ENCODE results near the gene CCDC87.
"Not testable (repeated sequence)": the region's sequence is repeated elsewhere in the genome, so short reads cannot be mapped to it uniquely, and the experiment has no call there.

Gene CCDC87, protein sequence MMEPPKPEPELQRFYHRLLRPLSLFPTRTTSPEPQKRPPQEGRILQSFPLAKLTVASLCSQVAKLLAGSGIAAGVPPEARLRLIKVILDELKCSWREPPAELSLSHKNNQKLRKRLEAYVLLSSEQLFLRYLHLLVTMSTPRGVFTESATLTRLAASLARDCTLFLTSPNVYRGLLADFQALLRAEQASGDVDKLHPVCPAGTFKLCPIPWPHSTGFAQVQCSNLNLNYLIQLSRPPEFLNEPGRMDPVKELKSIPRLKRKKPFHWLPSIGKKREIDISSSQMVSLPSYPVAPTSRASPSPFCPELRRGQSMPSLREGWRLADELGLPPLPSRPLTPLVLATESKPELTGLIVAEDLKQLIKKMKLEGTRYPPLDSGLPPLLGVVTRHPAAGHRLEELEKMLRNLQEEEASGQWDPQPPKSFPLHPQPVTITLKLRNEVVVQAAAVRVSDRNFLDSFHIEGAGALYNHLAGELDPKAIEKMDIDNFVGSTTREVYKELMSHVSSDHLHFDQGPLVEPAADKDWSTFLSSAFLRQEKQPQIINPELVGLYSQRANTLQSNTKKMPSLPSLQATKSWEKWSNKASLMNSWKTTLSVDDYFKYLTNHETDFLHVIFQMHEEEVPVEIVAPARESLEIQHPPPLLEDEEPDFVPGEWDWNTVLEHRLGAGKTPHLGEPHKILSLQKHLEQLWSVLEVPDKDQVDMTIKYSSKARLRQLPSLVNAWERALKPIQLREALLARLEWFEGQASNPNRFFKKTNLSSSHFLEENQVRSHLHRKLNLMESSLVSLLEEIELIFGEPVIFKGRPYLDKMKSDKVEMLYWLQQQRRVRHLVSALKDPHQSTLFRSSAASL

GRCh38 chr11:66592457-66593302 is at the start of gene CCDC87, which contains the start of gene CCS:
CCDC87 (minus strand) TSS chr11:66593063; CDS start chr11:66593015, 48 bp downstream.
CCS (plus strand) TSS chr11:66593185; CDS start chr11:66593262, 77 bp downstream.
- peak within 1 kb of the TSS; percentile 58 for H3K9ac ChIP-seq (ENCODE audit: low read length)
- no peaks in the 10 kb centered on the region for H3K36me3 ChIP-seq (ENCODE audit: control insufficient read depth, insufficient read depth, low read length)
- H3K27me3 ChIP-seq (ENCODE audit: control insufficient read depth, insufficient read depth, low read length) = no peaks in the 10 kb centered on the region
- H3K4me3 ChIP-seq (ENCODE audit: low read length) = peak within 1 kb of the TSS; percentile 82
- peaks cover 14% of the 10 kb centered on the region for H3K4me1 ChIP-seq (ENCODE audit: control insufficient read depth, insufficient read depth, low read length)
- H3K27ac ChIP-seq (ENCODE audit: low read depth, low read length) = peak within 1 kb of the TSS; percentile 84

DNA sequence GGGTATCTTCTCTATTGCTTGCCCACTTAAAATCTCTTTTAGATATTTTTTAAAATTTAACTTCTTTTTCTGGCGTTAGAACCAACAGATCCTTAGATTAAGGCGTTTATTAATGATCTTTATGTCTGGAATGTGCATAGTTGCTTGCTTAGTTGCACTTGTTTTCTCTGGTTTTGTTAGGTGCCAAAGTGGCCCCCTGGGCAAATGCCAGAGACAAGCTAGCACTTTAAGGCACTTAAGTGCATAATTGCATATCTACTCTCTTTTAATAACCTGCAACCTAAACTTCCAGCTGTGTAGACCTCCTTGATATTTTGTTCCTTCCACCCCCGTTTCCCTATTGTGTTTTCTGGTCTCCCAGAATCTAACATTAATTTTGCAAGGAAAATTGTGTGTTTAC is 49.0 kb upstream of the CCDC87 start:
- Histone ChIP-seq H3K4me1 (ENCODE audit: control insufficient read depth, insufficient read depth, low read length) (peaks cover 55% of the 10 kb centered on the region), H3K27me3 (ENCODE audit: control insufficient read depth, insufficient read depth, low read length) (no peaks in the 10 kb centered on the region), H3K4me3 (ENCODE audit: low read length) (peak overlapping the region; percentile 51), H3K27ac (ENCODE audit: low read depth, low read length) (no peak overlapping the region), H3K36me3 (ENCODE audit: control insufficient read depth, insufficient read depth, low read length) (peaks cover 33% of the 10 kb centered on the region), H3K9ac (ENCODE audit: low read length) (no peak overlapping the region)

GRCh38 chr11:66639814-66640340 is 47.0 kb upstream of the CCDC87 start:
- H3K9ac ChIP-seq (ENCODE audit: low read length); H3K27me3 ChIP-seq (ENCODE audit: control insufficient read depth, insufficient read depth, low read length); H3K27ac ChIP-seq (ENCODE audit: low read depth, low read length): not testable (repeated sequence)
- H3K4me1 ChIP-seq (ENCODE audit: control insufficient read depth, insufficient read depth, low read length) = peaks cover 49% of the 10 kb centered on the region
- H3K36me3 ChIP-seq (ENCODE audit: control insufficient read depth, insufficient read depth, low read length) = peaks cover 27% of the 10 kb centered on the region
- peak overlapping the region; percentile 99 for H3K4me3 ChIP-seq (ENCODE audit: low read length)

DNA sequence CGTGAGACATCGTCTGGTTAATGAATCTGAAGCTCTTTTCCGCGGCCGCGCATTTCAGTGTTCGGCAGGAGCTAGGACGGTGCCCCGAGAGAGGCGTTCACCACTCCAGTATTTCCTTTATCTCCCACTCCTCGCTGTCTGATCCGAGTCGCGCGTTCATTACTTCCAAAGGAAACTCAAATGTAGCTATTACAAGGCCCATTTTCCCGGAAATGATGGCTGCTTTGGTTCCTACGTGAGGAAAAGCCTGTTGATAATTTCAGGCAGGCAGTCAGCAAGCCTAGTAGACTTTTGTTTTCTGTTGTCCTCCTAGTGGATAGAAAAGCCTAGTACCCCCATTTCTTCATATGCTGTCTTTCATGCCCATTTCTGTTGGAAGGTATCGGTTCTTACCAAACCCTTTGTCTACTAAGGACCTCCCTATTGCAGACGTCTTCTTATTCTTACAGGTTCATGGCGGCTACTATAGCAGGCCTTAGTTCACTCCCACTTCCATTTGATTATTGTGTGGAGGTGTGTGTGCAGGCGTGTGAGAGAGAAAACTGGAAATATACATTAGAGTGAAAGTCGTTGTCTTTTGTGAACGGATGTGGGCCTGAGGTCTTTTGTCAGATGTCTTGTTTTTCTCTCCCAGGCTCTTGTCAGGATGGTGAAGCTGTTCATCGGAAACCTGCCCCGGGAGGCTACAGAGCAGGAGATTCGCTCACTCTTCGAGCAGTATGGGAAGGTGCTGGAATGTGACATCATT is 46.4 kb upstream of the CCDC87 start:
- peak overlapping the region; percentile 100 for H3K9ac ChIP-seq (ENCODE audit: low read length)
- H3K4me1 ChIP-seq (ENCODE audit: control insufficient read depth, insufficient read depth, low read length) = peaks cover 44% of the 10 kb centered on the region
- H3K4me3 ChIP-seq (ENCODE audit: low read length) = peak overlapping the region; percentile 99
- peak overlapping the region; percentile 94 for H3K27ac ChIP-seq (ENCODE audit: low read depth, low read length)
- peaks cover 28% of the 10 kb centered on the region for H3K36me3 ChIP-seq (ENCODE audit: control insufficient read depth, insufficient read depth, low read length)
- H3K27me3 ChIP-seq (ENCODE audit: control insufficient read depth, insufficient read depth, low read length) = no peaks in the 10 kb centered on the region

- Histone ChIP-seq H3K4me3 (ENCODE audit: low read length) (peak within 1 kb of the TSS; percentile 99), H3K4me1 (ENCODE audit: control insufficient read depth, insufficient read depth, low read length) (peaks cover 38% of the 10 kb centered on the region), H3K27ac (ENCODE audit: low read depth, low read length) (peak within 1 kb of the TSS; percentile 94), H3K27me3 (ENCODE audit: control insufficient read depth, insufficient read depth, low read length) (no peaks in the 10 kb centered on the region), H3K36me3 (ENCODE audit: control insufficient read depth, insufficient read depth, low read length) (peaks cover 23% of the 10 kb centered on the region), H3K9ac (ENCODE audit: low read length) (peak within 1 kb of the TSS; percentile 100)
Measured at GRCh38 chr11:66638177-66639065, 45.6 kb upstream of the CCDC87 start, which contains the start of gene RBM4. RBM4 (plus strand) TSS chr11:66638703; CDS start chr11:66639712, 1,009 bp downstream.

DNA sequence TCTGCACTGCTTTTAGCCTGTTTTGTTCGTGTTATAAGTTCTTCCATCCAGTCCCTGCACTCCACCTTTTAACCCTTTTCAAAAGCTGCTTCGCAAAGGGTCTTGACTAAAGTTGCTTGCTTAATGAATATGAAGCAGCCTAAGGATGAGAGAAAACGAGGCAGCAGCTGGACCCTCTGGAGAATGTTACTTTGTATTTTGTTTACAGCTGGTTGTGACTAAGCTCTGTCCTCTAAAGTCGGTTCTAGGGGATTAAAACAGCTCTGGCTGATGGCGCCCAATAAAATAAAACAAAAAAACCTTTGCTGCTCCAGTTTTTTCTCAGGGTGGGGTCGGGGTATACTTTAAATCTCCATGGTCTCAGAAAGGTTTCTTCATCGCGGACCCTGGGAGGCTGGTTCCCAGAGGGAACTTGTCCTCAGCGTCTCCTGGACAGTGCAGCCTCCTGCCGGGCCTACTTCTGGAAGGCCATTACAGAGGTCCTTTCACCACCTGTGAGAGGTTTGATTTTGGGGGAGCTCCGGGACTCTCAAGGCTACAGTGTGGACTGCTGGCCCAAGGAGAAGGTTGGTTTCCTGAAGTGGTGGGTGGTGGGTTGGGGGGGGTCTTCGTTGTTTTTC is 44.8 kb upstream of the CCDC87 start:
- peaks cover 21% of the 10 kb centered on the region for H3K36me3 ChIP-seq (ENCODE audit: control insufficient read depth, insufficient read depth, low read length)
- peak overlapping the region; percentile 73 for H3K27ac ChIP-seq (ENCODE audit: low read depth, low read length)
- peak overlapping the region; percentile 91 for H3K4me3 ChIP-seq (ENCODE audit: low read length)
- H3K9ac ChIP-seq (ENCODE audit: low read length) = peak overlapping the region; percentile 68
- H3K4me1 ChIP-seq (ENCODE audit: control insufficient read depth, insufficient read depth, low read length) = peaks cover 37% of the 10 kb centered on the region
- H3K27me3 ChIP-seq (ENCODE audit: control insufficient read depth, insufficient read depth, low read length) = no peaks in the 10 kb centered on the region

DNA sequence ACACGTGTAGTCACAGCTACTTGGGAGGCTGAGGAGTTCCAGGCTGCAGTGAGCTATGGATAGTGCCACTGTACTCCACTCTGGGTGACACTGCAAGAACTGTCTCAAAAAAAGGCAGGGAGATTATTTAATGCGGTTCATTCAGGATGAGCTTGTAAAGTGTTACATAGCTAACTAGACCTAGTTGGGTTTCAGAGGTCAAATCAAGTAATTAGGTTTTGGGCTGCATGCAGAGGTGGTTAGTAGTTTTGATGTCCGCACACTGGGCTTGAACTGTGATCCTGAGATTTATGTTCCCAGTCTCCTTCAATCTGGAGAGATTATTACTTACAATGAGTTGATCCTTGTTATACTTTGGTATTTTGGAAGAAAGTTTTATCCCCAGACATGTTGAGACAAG is 43.5 kb upstream of the CCDC87 start:
- H3K36me3 ChIP-seq (ENCODE audit: control insufficient read depth, insufficient read depth, low read length) = peaks cover 15% of the 10 kb centered on the region
- no peak overlapping the region for H3K9ac ChIP-seq (ENCODE audit: low read length)
- peaks cover 28% of the 10 kb centered on the region for H3K4me1 ChIP-seq (ENCODE audit: control insufficient read depth, insufficient read depth, low read length)
- H3K4me3 ChIP-seq (ENCODE audit: low read length) = no peak overlapping the region
- H3K27me3 ChIP-seq (ENCODE audit: control insufficient read depth, insufficient read depth, low read length) = no peaks in the 10 kb centered on the region
- peak overlapping the region; percentile 14 for H3K27ac ChIP-seq (ENCODE audit: low read depth, low read length)

- H3K27me3 ChIP-seq (ENCODE audit: control insufficient read depth, insufficient read depth, low read length) = no peaks in the 10 kb centered on the region
- H3K27ac ChIP-seq (ENCODE audit: low read depth, low read length) = no peak overlapping the region
- no peak overlapping the region for H3K9ac ChIP-seq (ENCODE audit: low read length)
- peaks cover 18% of the 10 kb centered on the region for H3K36me3 ChIP-seq (ENCODE audit: control insufficient read depth, insufficient read depth, low read length)
- H3K4me1 ChIP-seq (ENCODE audit: control insufficient read depth, insufficient read depth, low read length) = peaks cover 11% of the 10 kb centered on the region
- H3K4me3 ChIP-seq (ENCODE audit: low read length) = no peak overlapping the region
Measured at GRCh38 chr11:66632952-66633351, 40.1 kb upstream of the CCDC87 start.

DNA sequence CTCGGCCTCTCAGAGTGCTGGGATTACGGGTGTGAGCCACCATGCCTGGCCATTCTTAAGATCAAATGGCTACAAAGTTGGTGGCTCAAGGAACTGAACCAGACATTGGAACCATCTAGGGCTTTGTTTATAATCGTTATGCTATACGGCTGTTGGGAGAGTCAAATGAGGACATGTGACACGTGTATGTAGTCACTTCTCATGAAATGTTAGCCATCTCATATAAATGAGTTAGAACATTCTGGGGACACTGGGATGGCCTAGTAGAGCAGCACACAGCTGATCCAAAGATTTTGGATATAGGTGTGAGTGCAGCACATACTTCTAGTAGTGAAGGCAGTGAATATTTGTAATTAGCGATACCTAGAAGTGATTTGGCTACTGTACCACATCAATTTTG is 39.0 kb upstream of the CCDC87 start:
- no peaks in the 10 kb centered on the region for H3K27me3 ChIP-seq (ENCODE audit: control insufficient read depth, insufficient read depth, low read length)
- no peak overlapping the region for H3K27ac ChIP-seq (ENCODE audit: low read depth, low read length)
- no peak overlapping the region for H3K4me3 ChIP-seq (ENCODE audit: low read length)
- peaks cover 4% of the 10 kb centered on the region for H3K4me1 ChIP-seq (ENCODE audit: control insufficient read depth, insufficient read depth, low read length)
- peaks cover 28% of the 10 kb centered on the region for H3K36me3 ChIP-seq (ENCODE audit: control insufficient read depth, insufficient read depth, low read length)
- H3K9ac ChIP-seq (ENCODE audit: low read length) = no peak overlapping the region

DNA sequence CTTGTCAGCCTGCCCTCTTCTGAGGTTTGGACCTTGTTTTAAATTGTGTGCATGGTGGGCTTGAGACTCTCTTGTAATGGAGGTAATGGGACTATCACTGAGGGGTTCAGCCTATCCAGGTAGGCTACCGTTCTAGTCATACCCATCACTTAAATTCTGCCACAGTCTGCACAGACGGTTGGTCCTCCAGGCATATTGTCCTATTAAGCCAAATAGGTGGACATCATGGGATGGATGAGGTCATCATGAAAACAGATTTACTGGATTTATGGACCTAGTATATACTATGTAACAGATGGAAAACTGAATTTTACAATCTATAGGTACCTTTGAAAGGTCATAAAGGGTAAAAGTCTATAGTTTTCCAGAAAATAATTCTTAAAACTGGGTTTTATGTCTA is 36.5 kb upstream of the CCDC87 start:
- no peak overlapping the region for H3K9ac ChIP-seq (ENCODE audit: low read length)
- H3K36me3 ChIP-seq (ENCODE audit: control insufficient read depth, insufficient read depth, low read length) = peaks cover 53% of the 10 kb centered on the region
- H3K27ac ChIP-seq (ENCODE audit: low read depth, low read length) = no peak overlapping the region
- H3K27me3 ChIP-seq (ENCODE audit: control insufficient read depth, insufficient read depth, low read length) = no peaks in the 10 kb centered on the region
- H3K4me3 ChIP-seq (ENCODE audit: low read length) = no peak overlapping the region
- H3K4me1 ChIP-seq (ENCODE audit: control insufficient read depth, insufficient read depth, low read length) = peaks cover 9% of the 10 kb centered on the region

All from rectal smooth muscle tissue (tissue), 1 donor.